GM19193 (cell line): ENCODE measurements around the gene IQCN.

Source experiments
- POLR2A ChIP-seq: IDR thresholded peaks from 4 replicates; pipeline ENCODE4 v1.6.1; 2011; ENCODE audit not compliant: insufficient read depth, insufficient read length; ENCODE audit errors: extremely low read depth

The IQCN gene

GRCh38 chr19:18284712-18285360, 10.6 kb upstream of the IQCN start:
- peak; percentile 33 for TF ChIP-seq POLR2A

- TF ChIP-seq POLR2A, result no peak
Measured at GRCh38 chr19:18283338-18283737, 9.1 kb upstream of the IQCN start.

- no peak for TF ChIP-seq POLR2A
Measured at GRCh38 chr19:18282788-18283141, 8.5 kb upstream of the IQCN start.

DNA sequence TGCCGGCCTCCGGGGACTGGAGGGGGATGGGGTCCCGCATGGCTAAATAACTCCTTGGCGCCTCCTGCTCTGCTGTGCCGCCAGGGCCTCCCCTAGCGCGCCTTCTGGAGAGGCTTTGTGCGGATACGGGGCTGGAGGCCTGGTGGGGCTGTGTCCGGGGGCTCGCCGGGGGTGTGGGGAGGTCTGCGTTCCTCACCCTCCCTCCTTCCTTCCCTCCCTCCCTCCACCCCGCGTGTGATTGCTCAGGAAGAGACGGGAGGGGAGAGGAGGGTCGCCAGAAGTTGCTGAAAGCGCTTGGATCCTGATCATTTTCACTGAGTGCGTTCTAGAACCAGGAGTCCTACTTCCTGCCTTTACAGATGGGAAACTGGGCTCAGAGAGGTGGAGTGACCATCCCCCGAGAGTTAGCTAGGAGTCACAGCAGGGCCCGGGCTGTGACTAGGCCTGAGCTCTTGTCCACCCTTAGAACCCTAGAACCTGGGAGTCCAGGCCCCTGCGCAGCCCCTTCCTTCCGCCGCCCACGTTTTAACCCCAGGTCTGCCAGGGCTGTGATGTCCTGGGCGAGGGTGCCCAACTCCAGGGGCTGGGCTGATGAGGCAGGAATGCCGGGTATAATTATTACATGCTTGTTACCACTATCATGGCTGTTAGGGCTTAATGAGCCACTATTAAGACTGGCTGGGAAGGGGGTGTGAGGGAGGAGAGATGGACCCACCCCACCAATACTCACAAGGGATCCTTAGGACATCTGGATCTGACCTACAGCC, 8.0 kb upstream of the IQCN start:
- TF ChIP-seq POLR2A, result no peak

GRCh38 chr19:18281082-18282020, 7.1 kb upstream of the IQCN start, which contains the start of gene JUND:
Gene JUND, minus strand, starts transcription at chr19:18281622. Its CDS starts 138 bp downstream, at chr19:18281484.
- peak; percentile 99 for TF ChIP-seq POLR2A

GRCh38 chr19:18280247-18281081, 6.2 kb upstream of the IQCN start:
- TF ChIP-seq POLR2A, result peak; percentile 84

DNA sequence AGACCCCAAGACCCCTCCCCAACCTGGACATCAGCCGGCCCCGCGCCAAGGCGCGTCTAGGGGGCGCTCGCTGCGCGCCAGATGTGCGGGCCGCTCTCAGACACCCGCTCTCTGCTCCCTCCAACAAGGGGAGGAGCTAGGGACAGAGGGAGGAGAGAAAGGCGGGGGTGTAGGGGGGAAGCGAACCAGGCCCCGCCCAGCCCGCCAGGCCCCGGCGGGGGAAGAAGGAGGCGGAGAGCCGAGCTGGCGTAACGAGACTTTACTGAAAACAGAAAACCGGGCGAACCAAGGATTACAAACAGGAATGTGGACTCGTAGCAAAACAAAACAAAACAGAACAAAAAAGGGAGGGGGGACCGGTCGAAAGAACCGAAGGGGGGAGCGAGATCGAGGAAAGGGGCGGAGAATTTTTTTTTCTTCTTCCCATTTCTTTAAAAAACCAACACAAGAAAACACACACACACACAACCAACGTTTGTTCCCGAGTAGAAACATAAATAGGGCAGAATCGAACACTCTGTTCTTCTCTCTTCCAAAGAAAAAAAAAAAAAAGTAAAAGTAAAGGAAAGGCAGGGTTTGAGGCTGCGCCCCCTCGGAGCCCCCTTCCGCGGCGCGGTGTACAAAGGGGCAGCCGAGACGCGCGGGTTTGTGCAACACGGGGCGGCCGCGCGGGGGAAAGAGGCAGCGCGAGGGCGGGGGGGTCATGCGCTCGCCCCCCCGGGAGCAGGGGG, 5.4 kb upstream of the IQCN start:
- peak; percentile 52 for TF ChIP-seq POLR2A

GRCh38 chr19:18279266-18279515, 4.9 kb upstream of the IQCN start:
- TF ChIP-seq POLR2A, result no peak

DNA sequence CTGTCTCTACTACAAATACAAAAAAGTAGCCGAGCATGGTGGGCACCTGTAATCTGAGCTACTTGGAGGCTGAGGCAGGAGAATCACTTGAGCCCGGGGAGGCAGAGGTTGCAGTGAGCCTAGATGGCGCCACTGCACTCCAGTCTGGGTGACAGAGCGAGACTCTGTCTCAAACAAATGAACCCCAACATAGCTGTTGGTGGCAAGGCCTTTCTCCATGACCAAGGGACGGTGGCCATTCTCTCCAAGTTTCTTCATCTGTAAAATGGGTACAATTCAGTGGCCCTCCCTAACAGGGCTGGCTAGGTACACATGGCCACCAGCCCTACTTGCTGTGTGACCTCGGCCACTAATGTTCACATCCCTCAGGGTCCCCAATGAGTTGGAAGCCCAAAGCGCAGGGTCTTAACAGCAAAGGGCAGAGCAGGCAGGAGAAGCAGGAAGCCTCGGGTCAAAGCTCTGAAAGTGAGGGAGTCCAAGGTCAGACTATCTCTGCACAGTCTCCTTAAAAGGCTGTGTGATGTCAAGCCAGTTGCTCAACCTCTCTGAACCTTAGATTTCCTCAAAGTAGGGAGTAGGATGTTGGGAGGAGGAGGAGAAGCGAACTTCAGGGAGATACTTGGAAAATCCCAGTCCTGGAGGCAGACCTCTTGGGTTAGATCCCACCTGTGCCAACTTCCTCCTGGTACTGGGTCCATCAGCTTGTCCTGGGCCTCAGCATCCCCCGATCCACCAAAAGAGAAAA, 4.4 kb upstream of the IQCN start:
- peak; percentile 35 for TF ChIP-seq POLR2A

DNA sequence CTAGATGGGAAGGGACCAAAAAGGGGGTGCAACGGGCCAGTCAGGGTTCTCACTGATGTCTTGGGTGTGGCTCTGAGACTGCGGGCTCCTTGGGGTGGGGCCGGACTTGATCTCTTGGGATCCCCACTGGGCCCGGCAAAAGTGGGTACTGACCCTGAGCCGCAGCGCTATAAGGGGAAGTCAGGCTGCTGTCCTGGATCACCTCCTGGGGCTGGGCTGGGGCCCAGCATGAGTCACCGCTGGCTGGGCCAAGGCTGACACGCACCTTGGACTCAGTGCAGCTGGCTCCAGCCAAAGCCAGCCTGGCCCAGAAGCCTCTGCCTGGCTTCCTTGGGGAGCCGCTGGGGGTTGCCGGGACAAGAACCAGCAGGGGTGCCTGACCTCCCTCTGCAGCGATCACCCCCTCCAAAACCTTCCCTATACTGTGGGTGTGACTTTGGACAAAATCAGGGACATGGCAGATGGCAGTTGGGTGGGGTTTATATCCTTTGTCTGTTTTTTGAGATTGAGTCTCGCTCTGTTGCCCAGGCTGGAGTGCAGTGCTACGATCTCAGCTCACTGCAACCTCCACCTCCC, 617 bp upstream of the IQCN start:
- no peak for TF ChIP-seq POLR2A

DNA sequence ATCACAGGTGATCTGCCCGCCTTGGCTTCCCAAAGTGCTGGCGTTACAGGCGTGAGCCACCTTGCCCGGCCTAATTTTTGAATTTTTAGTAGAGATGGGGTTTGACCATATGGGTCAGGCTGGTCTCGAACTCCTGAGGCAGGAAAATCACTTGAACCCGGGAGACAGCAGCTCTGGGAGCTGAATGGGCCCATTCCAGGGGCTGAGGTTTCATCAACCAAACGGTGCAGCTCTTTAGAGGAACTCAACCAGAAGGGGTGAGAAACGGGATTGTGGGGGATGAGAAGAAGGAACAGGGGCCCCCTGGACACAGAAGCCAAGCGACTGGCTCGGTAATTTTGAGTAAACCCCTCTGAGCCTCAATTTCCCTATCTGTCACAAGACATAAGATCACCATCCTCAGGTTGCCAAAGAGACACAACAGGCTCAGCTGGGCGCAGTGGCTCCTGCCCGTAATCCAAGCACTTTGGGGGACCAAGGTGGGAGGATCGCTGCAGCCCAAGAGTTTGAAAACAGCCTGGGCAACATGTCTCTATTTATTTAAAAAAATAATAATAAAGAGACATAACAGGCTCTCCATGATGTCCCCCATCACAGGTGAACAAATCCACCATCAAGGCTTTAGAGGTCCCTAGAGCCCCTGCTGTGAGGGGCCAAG, 562 bp downstream of the IQCN start:
- TF ChIP-seq POLR2A, result no peak

- TF ChIP-seq POLR2A, result no peak
Measured at GRCh38 chr19:18271433-18271841, 2.8 kb downstream of the IQCN start.
